BJ (cell line): ENCODE data around the gene CPNE9. TPM values are rescaled to one million over a fixed set of nuclear protein-coding genes. Genes with fewer than 3 reads are reported as not detected.
A peak's percentile ranks its signal among the peaks of the same experiment; 100 is the strongest.

Source experiments
- CTCF ChIA-PET: fragments of 350-600 bp; formaldehyde crosslinking; extraction: SDS; loops from one replicate; lab custom pipeline; 2021; ENCODE audit warnings: antibody characterized with exemption, inconsistent platforms; lab: Yijun Ruan, JAX
- POLR2A ChIA-PET: fragments of 300-600 bp; sonication (Branson Sonifier 250); formaldehyde crosslinking; extraction: SDS; loops from one replicate; lab custom pipeline; 2021; ENCODE audit warnings: antibody characterized with exemption; lab: Charles Lee
- DNase-seq: peaks from one replicate; pipeline ENCODE4 v3.0.0-alpha.2; 2011; ENCODE audit warnings: low read depth
- H3K27me3 ChIP-seq: 2 replicates; pipeline ENCODE4 v1.6.0; 2011; ENCODE audit warnings: low read length; ENCODE audit not compliant: control insufficient read depth, insufficient read depth
- H3K36me3 ChIP-seq: 2 replicates; pipeline ENCODE4 v1.5.1; 2011; ENCODE audit warnings: low read length; ENCODE audit not compliant: control insufficient read depth, insufficient read depth
- H3K4me3 ChIP-seq: 2 replicates; pipeline ENCODE4 v1.5.1; 2011; ENCODE audit warnings: low read depth, mild to moderate bottlenecking, control low read depth, low read length
- polyA plus RNA-seq: library from polyadenylated mRNA; depleted of rRNA; stranded (reverse); fragments of >200 nt; gene quantifications from 2 replicates; pipeline ENCODE4 v1.2.3, GENCODE V29; 2011
- TF ChIP-seq, protein P1 (sequence below): IDR thresholded peaks from 2 replicates; pipeline ENCODE4 v1.5.1; 2011; ENCODE audit warnings: low read depth, mild to moderate bottlenecking, control low read depth, inconsistent platforms, low read length, moderate library complexity; ENCODE audit not compliant: insufficient read depth

The CPNE9 gene
- polyA plus RNA-seq, 1 experiment, result not detected

DNA sequence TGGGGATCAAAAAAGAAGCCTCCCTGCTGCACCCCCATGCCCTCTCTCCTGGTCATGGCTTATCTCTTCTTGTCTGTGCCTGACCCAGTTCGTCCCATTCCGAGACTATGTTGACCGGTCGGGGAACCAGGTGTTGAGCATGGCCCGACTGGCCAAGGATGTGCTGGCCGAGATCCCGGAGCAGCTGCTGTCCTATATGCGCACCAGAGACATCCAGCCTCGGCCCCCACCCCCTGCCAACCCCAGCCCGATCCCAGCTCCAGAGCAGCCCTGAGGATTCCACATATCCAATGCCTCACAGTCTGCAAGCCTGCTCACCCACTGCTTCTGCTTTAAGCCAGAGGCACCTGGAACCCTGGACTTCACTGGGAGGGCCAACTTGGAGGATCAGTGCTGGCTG lies 25.8 kb downstream of the CPNE9 start:
- Histone ChIP-seq H3K36me3 (peaks cover 3% of the 10 kb centered on the region; the same call in 1 of the 2 replicates), H3K27me3 (no peaks in the 10 kb centered on the region), H3K4me3 (no peak overlapping the region)
- ChIA-PET POLR2A (no interaction called here), CTCF (interaction anchor here (1.0 to 4.5 kb wide), 2 partner anchors 11 to 14 kb away, joined by 3 to 22 read pairs; no protein-coding TSS in a partner anchor)
- TF ChIP-seq, protein P1, sequence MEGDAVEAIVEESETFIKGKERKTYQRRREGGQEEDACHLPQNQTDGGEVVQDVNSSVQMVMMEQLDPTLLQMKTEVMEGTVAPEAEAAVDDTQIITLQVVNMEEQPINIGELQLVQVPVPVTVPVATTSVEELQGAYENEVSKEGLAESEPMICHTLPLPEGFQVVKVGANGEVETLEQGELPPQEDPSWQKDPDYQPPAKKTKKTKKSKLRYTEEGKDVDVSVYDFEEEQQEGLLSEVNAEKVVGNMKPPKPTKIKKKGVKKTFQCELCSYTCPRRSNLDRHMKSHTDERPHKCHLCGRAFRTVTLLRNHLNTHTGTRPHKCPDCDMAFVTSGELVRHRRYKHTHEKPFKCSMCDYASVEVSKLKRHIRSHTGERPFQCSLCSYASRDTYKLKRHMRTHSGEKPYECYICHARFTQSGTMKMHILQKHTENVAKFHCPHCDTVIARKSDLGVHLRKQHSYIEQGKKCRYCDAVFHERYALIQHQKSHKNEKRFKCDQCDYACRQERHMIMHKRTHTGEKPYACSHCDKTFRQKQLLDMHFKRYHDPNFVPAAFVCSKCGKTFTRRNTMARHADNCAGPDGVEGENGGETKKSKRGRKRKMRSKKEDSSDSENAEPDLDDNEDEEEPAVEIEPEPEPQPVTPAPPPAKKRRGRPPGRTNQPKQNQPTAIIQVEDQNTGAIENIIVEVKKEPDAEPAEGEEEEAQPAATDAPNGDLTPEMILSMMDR, result no peak
- DNase-seq, result no peak

DNA sequence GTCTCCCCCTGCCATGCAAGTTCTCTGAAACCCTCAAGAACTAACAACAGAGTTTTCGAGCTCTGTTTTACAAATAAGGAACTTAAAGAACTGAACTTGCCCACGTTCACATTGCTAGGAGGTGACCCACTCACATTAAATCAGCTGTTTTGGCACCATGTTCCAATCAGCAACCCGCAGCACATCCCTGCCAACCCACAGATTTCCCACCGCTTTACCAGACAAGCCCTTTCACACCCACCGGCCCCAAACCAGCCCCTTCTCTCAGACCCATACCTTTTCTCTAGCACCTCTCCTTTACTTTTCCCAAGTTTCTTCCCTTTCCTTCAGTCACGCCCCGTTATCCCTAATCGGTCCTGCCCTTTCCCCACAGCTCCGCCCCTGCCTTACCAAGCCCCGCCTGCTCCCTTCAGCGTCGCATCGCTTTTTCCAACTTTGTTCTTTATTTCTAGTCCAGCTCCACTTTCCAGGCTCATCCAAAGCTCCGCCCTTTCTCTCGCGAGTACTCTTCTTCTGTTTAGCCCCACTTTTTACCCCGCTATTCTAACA lies 27.1 kb downstream of the CPNE9 start:
- H3K27me3 ChIP-seq, result no peaks in the 10 kb centered on the region
- POLR2A ChIA-PET, result interaction anchor here (0.9 kb wide), 1 partner anchor 74 kb away, joined by 3 read pairs; no protein-coding TSS in a partner anchor
- peaks cover 8% of the 10 kb centered on the region for H3K36me3 ChIP-seq
- no peak for DNase-seq
- H3K4me3 ChIP-seq, result peak overlapping the region; percentile 46
- TF ChIP-seq, protein P1, result no peak
- CTCF ChIA-PET, result interaction anchor here (1.0 to 4.5 kb wide), 2 partner anchors 12 to 15 kb away, joined by 3 to 22 read pairs; no protein-coding TSS in a partner anchor

DNA sequence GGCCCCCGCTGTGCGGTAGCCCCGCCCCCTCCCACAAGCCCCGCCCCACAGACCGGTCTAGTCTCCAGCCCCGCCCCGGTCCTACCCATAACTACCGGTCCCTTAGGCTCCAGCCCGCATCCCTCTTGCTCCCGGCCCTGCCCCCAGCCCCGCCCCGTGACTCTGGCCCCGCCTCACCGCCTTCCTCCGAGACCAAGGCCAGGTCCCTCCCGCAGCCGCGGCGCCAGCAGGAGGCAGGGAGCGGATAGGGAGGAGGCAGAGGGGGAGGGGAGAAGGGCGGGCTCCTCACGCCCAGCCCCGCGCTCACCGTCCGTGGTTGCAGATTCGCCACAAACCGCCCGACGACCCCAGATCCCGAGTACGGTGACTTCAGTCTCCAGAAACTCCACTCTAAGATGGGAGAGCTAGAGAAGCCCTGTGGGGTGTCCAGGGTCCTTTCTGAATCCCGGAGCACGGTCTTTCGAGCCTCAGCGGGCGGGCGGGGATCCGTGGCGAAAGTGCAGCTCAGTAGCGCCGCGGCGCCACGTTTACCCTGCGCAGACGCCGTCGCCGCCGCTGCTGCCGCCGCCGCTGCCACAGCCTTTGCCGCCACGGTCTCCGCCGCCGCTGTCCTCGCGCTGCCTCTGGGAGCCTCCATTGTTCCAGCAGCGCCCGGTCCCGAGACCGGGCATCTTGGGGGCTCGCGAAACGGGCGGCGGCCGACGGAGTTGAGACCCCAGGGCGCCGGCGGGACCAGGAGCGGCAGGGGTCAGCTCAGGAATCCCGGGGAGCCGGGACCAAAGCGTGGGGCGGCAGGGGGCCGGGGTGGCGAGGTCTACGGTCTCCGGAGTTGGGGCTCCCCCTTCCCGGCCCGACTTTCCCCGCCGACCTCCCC lies 27.8 kb downstream of the CPNE9 start, which contains the start of gene BRPF1:
TSS of gene BRPF1 (plus strand) at position 530 of the 874 bp plus-strand sequence. CDS start 2,406 bp downstream, outside the sequence.
- POLR2A ChIA-PET, result interaction anchor here (0.9 kb wide), 1 partner anchor 73 kb away, joined by 3 read pairs; no protein-coding TSS in a partner anchor
- peak; percentile 94 for DNase-seq
- H3K36me3 ChIP-seq, result peaks cover 11% of the 10 kb centered on the region

DNA sequence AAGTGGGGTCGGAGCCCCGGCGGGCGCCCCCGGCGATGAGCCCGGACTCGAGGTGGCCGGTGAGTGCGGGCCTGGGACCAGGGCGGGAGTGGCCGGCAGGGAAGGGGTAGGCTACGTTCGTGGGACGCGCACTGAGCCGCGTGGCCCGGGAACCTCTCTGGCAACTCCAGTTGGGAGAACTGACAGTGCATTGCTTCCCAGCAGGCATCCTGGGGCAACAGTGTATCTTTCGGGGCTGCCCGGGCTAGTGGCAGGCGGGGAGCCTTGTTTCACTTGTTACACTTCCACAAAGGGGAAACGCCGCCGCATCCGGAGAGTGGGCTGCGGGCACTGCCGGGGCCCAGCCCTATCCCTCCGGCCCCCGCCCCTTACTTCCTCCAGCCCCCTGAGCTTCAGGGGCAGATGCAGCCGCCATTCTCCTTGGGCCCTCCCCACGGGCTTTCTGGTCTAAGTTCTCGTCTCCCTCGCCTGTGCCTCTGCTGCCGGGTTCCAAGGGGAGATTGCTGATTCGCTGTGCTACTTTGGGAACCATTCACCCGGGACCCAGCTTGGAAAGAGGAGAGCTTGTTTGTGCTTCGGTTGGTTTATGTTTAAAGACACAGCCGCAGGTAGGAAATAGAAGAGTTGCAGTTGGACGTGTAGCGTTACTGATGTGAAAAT lies 28.6 kb downstream of the CPNE9 start:
- DNase-seq, result no peak
- Histone ChIP-seq H3K4me3 (peak overlapping the region; percentile 93), H3K36me3 (peaks cover 14% of the 10 kb centered on the region), H3K27me3 (no peaks in the 10 kb centered on the region)
- TF ChIP-seq, protein P1, result no peak
- CTCF ChIA-PET, result interaction anchor here (0.6 to 4.5 kb wide), 4 partner anchors 17 to 379 kb away, joined by 3 to 22 read pairs (median 3); partner anchors contain the start of gene OGG1
- POLR2A ChIA-PET, result interaction anchor here (0.7 kb wide), 1 partner anchor 22 kb away, joined by 3 read pairs; no protein-coding TSS in a partner anchor

More for the DNA sequence above, 27.8 kb downstream of the CPNE9 start, which contains the start of gene BRPF1:
- CTCF ChIA-PET, result interaction anchor here (0.6 to 4.5 kb wide), 2 partner anchors 16 to 227 kb away, joined by 3 to 22 read pairs; no protein-coding TSS in a partner anchor
- TF ChIP-seq, protein P1, result peak; percentile 39; the same call in 1 of the 2 replicates
- H3K27me3 ChIP-seq, result no peaks in the 10 kb centered on the region
- peak within 1 kb of the TSS; percentile 93 for H3K4me3 ChIP-seq
